Activated T-cell treated with anti-CD3 and anti-CD28 coated beads, Interleukin-2, amount 50 U/mL, for 4 hours (primary cell): ENCODE data around the gene ABCA12. TPM values are rescaled to one million over a fixed set of nuclear protein-coding genes. Genes with fewer than 3 reads are reported as not detected.

Experiments used
- ATAC-seq, 2 donors: fragments of 200-7000 bp; cut with Tn5 transposase; one replicate each; pipeline ENCODE4 v1.10.0; 2021
- DNase-seq: peaks from one replicate; pipeline ENCODE4 v3.0.0-alpha.2; 2020
- H3K27me3 Mint-ChIP-seq: one replicate; pipeline ENCODE4 v1.8.0; 2021; ENCODE audit warnings: low read depth, mixed read lengths
- H3K36me3 Mint-ChIP-seq: one replicate; pipeline ENCODE4 v1.8.0; 2022; ENCODE audit warnings: mixed read lengths; ENCODE audit not compliant: insufficient read depth
- H3K4me1 Mint-ChIP-seq: one replicate; pipeline ENCODE4 v1.8.0; 2021; ENCODE audit warnings: low read depth, mixed read lengths
- H3K4me3 Mint-ChIP-seq: one replicate; pipeline ENCODE4 v1.8.0; 2021; ENCODE audit warnings: mild to moderate bottlenecking, moderate library complexity, mixed read lengths
- H3K9me3 Mint-ChIP-seq: one replicate; pipeline ENCODE4 v1.8.0; 2021; ENCODE audit warnings: mixed read lengths
- total RNA-seq, 3 donors: library from RNA; stranded (reverse); gene quantifications; one replicate each; pipeline ENCODE4 v1.2.1, GENCODE V29; 2021

ABCA12 gene
- total RNA-seq, 3 donors from 2014 or later = not detected

- Mint-ChIP-seq H3K4me1 (no peaks in the 10 kb centered on the region), H3K4me3 (no peak overlapping the region)
- ATAC-seq = no peak
Measured at GRCh38 chr2:215144106-215144875, 5.9 kb upstream of the ABCA12 start.

GRCh38 chr2:215143458-215143857, 5.0 kb upstream of the ABCA12 start:
- H3K4me3 Mint-ChIP-seq = no peak overlapping the region
- H3K36me3 Mint-ChIP-seq = no peaks in the 10 kb centered on the region
- DNase-seq (no peak), ATAC-seq (no peak)
- no peaks in the 10 kb centered on the region for H3K9me3 Mint-ChIP-seq
- H3K27me3 Mint-ChIP-seq = peaks cover 7% of the 10 kb centered on the region
- H3K4me1 Mint-ChIP-seq = no peaks in the 10 kb centered on the region

More at GRCh38 chr2:215144106-215144875, 5.9 kb upstream of the ABCA12 start:
- Mint-ChIP-seq H3K27me3 (peaks cover 5% of the 10 kb centered on the region), H3K9me3 (no peaks in the 10 kb centered on the region), H3K36me3 (no peaks in the 10 kb centered on the region)
- DNase-seq = no peak

- DNase-seq (no peak), ATAC-seq (no peak)
- Mint-ChIP-seq H3K9me3 (no peaks in the 10 kb centered on the region), H3K4me3 (no peak overlapping the region), H3K27me3 (peaks cover 7% of the 10 kb centered on the region), H3K36me3 (no peaks in the 10 kb centered on the region), H3K4me1 (no peaks in the 10 kb centered on the region)
Measured at GRCh38 chr2:215141706-215142105, 3.3 kb upstream of the ABCA12 start.

- no peak for DNase-seq
- ATAC-seq = no peak
- H3K36me3 Mint-ChIP-seq = no peaks in the 10 kb centered on the region
- no peaks in the 10 kb centered on the region for H3K9me3 Mint-ChIP-seq
- H3K27me3 Mint-ChIP-seq = peaks cover 9% of the 10 kb centered on the region
- no peak overlapping the region for H3K4me3 Mint-ChIP-seq
- H3K4me1 Mint-ChIP-seq = no peaks in the 10 kb centered on the region
Measured at GRCh38 chr2:215140166-215140707, 1.8 kb upstream of the ABCA12 start.

GRCh38 chr2:215137741-215138340, 585 bp downstream of the ABCA12 start:
- Mint-ChIP-seq H3K9me3 (peaks cover 4% of the 10 kb centered on the region), H3K27me3 (peaks cover 6% of the 10 kb centered on the region), H3K4me3 (no peak overlapping the region), H3K4me1 (no peaks in the 10 kb centered on the region), H3K36me3 (no peaks in the 10 kb centered on the region)
- ATAC-seq = no peak
- DNase-seq = no peak

GRCh38 chr2:215137329-215137686, 1.1 kb downstream of the ABCA12 start:
- no peak for ATAC-seq
- Mint-ChIP-seq H3K9me3 (peaks cover 4% of the 10 kb centered on the region), H3K4me1 (no peaks in the 10 kb centered on the region), H3K36me3 (no peaks in the 10 kb centered on the region), H3K4me3 (no peak overlapping the region), H3K27me3 (peaks cover 6% of the 10 kb centered on the region)
- no peak for DNase-seq

- DNase-seq (no peak), ATAC-seq (peak in 1 of 2 donors; percentile 46)
- Mint-ChIP-seq H3K36me3 (no peaks in the 10 kb centered on the region), H3K4me1 (no peaks in the 10 kb centered on the region), H3K9me3 (peaks cover 7% of the 10 kb centered on the region), H3K4me3 (no peak overlapping the region), H3K27me3 (peaks cover 6% of the 10 kb centered on the region)
Measured at GRCh38 chr2:215136669-215137328, 1.6 kb downstream of the ABCA12 start.

- ATAC-seq = no peak
- no peak for DNase-seq
- Mint-ChIP-seq H3K4me1 (no peaks in the 10 kb centered on the region), H3K9me3 (peaks cover 10% of the 10 kb centered on the region), H3K36me3 (no peaks in the 10 kb centered on the region), H3K4me3 (no peak overlapping the region), H3K27me3 (peaks cover 5% of the 10 kb centered on the region)
Measured at GRCh38 chr2:215120401-215120800, 18.0 kb downstream of the ABCA12 start.

GRCh38 chr2:215119847-215120246, 18.6 kb downstream of the ABCA12 start:
- Mint-ChIP-seq H3K36me3 (no peaks in the 10 kb centered on the region), H3K27me3 (peaks cover 5% of the 10 kb centered on the region), H3K9me3 (peaks cover 10% of the 10 kb centered on the region), H3K4me3 (no peak overlapping the region), H3K4me1 (no peaks in the 10 kb centered on the region)
- DNase-seq (no peak), ATAC-seq (no peak)

GRCh38 chr2:215110918-215111317, 27.5 kb downstream of the ABCA12 start:
- peaks cover 3% of the 10 kb centered on the region for H3K27me3 Mint-ChIP-seq
- no peaks in the 10 kb centered on the region for H3K4me1 Mint-ChIP-seq
- DNase-seq = no peak
- no peak for ATAC-seq
- no peaks in the 10 kb centered on the region for H3K36me3 Mint-ChIP-seq
- H3K9me3 Mint-ChIP-seq = no peaks in the 10 kb centered on the region
- H3K4me3 Mint-ChIP-seq = no peak overlapping the region

- Mint-ChIP-seq H3K4me1 (no peaks in the 10 kb centered on the region), H3K4me3 (no peak overlapping the region), H3K36me3 (no peaks in the 10 kb centered on the region), H3K27me3 (peaks cover 4% of the 10 kb centered on the region), H3K9me3 (no peaks in the 10 kb centered on the region)
- ATAC-seq (no peak), DNase-seq (no peak)
Measured at GRCh38 chr2:215107216-215108056, 31.0 kb downstream of the ABCA12 start.

- ATAC-seq = no peak
Measured at GRCh38 chr2:215105607-215106354, 32.6 kb downstream of the ABCA12 start.

GRCh38 chr2:215104226-215104625, 34.2 kb downstream of the ABCA12 start:
- no peaks in the 10 kb centered on the region for H3K36me3 Mint-ChIP-seq

More at GRCh38 chr2:215105607-215106354, 32.6 kb downstream of the ABCA12 start:
- Mint-ChIP-seq H3K9me3 (no peaks in the 10 kb centered on the region), H3K27me3 (peaks cover 4% of the 10 kb centered on the region), H3K4me1 (no peaks in the 10 kb centered on the region), H3K4me3 (no peak overlapping the region), H3K36me3 (no peaks in the 10 kb centered on the region)
- DNase-seq = no peak

More at GRCh38 chr2:215104226-215104625, 34.2 kb downstream of the ABCA12 start:
- H3K9me3 Mint-ChIP-seq = no peaks in the 10 kb centered on the region
- no peaks in the 10 kb centered on the region for H3K4me1 Mint-ChIP-seq
- no peak overlapping the region for H3K4me3 Mint-ChIP-seq
- H3K27me3 Mint-ChIP-seq = peaks cover 6% of the 10 kb centered on the region
- no peak for ATAC-seq
- no peak for DNase-seq
